ENCODE measurements around the gene CANT1. TPM values are rescaled to one million over a fixed set of nuclear protein-coding genes. Genes with fewer than 3 reads are reported as not detected.

CANT1 gene
- total RNA-seq, 2 donors from 2014 or later: 57.5 to 61.8 TPM

DNA sequence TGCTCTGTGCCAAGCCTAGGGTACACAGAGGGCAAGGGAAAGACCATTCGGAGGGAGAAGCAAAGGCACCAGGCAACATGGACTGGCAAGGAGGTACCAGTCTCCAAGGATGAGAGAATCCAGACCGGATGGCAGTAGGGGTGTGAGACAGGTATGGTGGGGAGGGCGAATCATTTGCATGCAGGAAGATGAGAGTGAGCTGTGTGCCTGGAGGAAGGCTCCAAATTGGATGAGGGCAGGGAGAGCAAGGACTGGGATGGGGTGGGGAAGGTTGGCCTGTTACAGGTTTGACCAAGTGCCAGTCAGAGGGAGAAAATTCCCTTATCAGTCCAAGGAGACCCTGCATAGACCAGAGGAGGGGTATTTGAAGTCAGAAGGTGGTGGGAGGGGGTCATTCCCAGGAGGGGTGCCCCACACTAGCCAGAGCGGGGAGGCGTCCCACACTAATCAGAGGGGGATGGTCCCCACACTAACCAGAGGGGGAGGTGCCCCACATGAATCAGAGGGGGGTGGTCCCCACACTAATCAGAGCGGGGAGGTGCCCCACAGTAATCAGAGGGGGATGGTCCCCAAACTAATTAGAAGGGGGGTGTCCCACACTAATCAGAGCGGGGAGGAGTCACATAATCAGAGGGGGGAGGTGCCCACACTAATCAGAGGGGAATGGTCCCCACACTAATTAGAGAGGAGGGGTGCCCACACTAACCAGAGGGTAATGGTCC, 737 bp downstream of the CANT1 start:
- Histone ChIP-seq H3K4me1 (ENCODE audit: control insufficient read depth, insufficient read depth, low read length) (peaks cover 3% of the 10 kb centered on the region), H3K9me3 (ENCODE audit: control insufficient read depth, low read length) (peaks cover 19% of the 10 kb centered on the region), H3K27ac (ENCODE audit: low read depth, low read length) (no peak overlapping the region), H3K27me3 (ENCODE audit: control insufficient read depth, insufficient read depth, low read length, poor library complexity, severe bottlenecking) (no peaks in the 10 kb centered on the region), H3K4me3 (ENCODE audit: low read length) (peak overlapping the region; percentile 84), H3K9ac (ENCODE audit: extremely low read depth, low read length, poor library complexity, severe bottlenecking) (peak overlapping the region; percentile 59), H3K36me3 (ENCODE audit: control insufficient read depth, insufficient read depth, low read length) (peaks cover 10% of the 10 kb centered on the region)
- Mint-ChIP-seq H3K36me3 (ENCODE audit: low read depth) (peaks cover 8% of the 10 kb centered on the region), H3K4me3 (peak overlapping the region; percentile 81), H3K27me3 (ENCODE audit: insufficient read depth) (peaks cover 41% of the 10 kb centered on the region), H3K9me3 (peaks cover 31% of the 10 kb centered on the region), H3K4me1 (peaks cover 13% of the 10 kb centered on the region), H3K27ac (peak overlapping the region; percentile 88)
- WGBS, 2 experiments (ENCODE audit: insufficient coverage in 1 of 2, insufficient read length in 1 of 2): 53 to 94% methylated on average over 3 to 7 of the region's 7 CpGs
- DNase-seq: peak; percentile 43
- TF ChIP-seq, protein P1, sequence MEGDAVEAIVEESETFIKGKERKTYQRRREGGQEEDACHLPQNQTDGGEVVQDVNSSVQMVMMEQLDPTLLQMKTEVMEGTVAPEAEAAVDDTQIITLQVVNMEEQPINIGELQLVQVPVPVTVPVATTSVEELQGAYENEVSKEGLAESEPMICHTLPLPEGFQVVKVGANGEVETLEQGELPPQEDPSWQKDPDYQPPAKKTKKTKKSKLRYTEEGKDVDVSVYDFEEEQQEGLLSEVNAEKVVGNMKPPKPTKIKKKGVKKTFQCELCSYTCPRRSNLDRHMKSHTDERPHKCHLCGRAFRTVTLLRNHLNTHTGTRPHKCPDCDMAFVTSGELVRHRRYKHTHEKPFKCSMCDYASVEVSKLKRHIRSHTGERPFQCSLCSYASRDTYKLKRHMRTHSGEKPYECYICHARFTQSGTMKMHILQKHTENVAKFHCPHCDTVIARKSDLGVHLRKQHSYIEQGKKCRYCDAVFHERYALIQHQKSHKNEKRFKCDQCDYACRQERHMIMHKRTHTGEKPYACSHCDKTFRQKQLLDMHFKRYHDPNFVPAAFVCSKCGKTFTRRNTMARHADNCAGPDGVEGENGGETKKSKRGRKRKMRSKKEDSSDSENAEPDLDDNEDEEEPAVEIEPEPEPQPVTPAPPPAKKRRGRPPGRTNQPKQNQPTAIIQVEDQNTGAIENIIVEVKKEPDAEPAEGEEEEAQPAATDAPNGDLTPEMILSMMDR (conservative IDR thresholded peaks at IDR 0.05): no peak

DNA sequence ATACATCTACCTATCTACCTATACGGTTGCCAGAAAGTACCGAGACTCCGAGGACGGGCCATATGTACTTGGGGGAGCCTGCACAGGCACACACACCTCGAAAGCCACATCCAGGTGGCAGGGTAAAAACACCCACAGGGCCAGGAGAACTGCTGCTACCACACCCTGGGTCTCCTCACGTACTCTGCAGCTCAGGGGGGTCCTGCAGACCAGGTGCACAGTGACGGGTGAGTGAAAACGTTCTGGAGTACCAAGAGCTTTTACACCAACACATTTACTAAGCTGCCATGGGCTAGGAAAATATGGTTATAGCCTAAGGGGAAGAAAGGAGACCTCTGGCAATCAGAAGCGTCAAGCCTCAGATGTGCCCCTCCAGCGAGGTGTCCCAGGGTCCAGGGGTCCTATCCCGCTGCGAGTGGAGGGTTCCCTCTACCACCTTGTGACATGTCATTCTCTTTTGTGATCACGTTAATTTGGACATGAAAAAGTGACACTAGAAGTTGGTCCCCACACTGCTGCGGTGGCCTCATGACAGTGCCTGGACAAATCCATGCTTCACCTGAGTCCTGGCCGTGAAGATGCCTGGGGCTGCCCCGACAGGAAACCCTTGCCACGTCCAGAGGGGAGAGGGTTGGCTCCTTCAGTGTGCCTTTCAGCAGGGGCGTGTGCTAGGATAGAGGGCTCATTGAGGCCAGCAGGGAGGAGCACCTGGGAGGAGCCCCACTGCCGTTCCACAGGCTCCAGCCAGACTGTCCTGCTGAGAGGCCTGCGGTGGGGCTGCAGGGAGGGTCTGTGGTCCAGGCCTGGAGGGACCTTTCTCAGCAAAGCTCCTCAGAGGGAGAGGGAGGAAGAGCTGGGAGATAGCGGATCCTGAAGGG, 1.8 kb downstream of the CANT1 start:
- H3K36me3 ChIP-seq (ENCODE audit: control insufficient read depth, insufficient read depth, low read length): peaks cover 10% of the 10 kb centered on the region
- Mint-ChIP-seq H3K4me3 (peak overlapping the region; percentile 81), H3K4me1 (peaks cover 13% of the 10 kb centered on the region), H3K36me3 (ENCODE audit: low read depth) (peaks cover 12% of the 10 kb centered on the region), H3K27ac (no peak overlapping the region), H3K9me3 (peaks cover 22% of the 10 kb centered on the region), H3K27me3 (ENCODE audit: insufficient read depth) (peaks cover 44% of the 10 kb centered on the region)
- WGBS, 2 experiments (ENCODE audit: insufficient coverage in 1 of 2, insufficient read length in 1 of 2): 91 to 92% methylated on average over 15 to 21 of the region's 21 CpGs
- TF ChIP-seq, protein P1 (conservative IDR thresholded peaks at IDR 0.05): no peak
- H3K9me3 ChIP-seq (ENCODE audit: control insufficient read depth, low read length): peaks cover 13% of the 10 kb centered on the region
- H3K27me3 ChIP-seq (ENCODE audit: control insufficient read depth, insufficient read depth, low read length, poor library complexity, severe bottlenecking): no peaks in the 10 kb centered on the region
- H3K4me1 ChIP-seq (ENCODE audit: control insufficient read depth, insufficient read depth, low read length): peaks cover 3% of the 10 kb centered on the region
- H3K4me3 ChIP-seq (ENCODE audit: low read length): peak overlapping the region; percentile 84
- H3K27ac ChIP-seq (ENCODE audit: low read depth, low read length): no peak overlapping the region
- DNase-seq: peak; percentile 54
- H3K9ac ChIP-seq (ENCODE audit: extremely low read depth, low read length, poor library complexity, severe bottlenecking): no peak overlapping the region

DNA sequence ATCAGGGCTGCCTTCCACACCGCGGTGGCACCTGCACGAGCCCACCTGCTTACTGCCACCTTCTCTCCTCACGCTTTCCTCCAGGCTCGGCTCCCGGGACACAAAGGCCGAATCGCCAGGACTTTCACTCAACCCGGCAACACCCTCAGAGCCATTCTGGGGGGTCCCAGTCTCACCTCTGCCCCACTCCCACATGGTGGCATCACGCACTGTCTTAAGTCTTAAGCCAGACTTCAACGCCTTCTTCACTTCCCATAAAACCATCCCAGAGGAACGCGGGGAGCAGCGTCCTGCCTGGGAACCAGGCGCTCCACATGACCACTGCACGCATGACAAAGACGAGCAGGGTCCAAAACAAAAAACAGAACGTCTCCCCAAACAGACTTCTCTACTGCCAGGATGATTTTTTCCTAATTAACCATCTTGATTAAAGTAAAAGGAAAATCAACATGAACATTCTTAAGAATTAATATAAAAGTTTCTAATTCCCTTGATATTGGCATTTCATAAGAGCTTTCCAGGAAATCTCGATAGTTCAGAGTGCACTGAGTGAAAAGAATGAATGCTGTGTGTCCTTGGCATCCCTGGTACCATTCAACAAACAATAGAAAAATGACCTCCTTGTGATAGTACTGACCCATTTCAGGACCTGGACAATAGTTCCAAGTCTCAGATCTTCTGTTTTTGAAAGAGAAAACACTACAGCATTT, 2.6 kb downstream of the CANT1 start:
- H3K27me3 Mint-ChIP-seq (ENCODE audit: insufficient read depth): peaks cover 47% of the 10 kb centered on the region
- H3K4me1 ChIP-seq (ENCODE audit: control insufficient read depth, insufficient read depth, low read length): peaks cover 3% of the 10 kb centered on the region
- peaks cover 10% of the 10 kb centered on the region for H3K36me3 ChIP-seq (ENCODE audit: control insufficient read depth, insufficient read depth, low read length)
- no peak overlapping the region for H3K9ac ChIP-seq (ENCODE audit: extremely low read depth, low read length, poor library complexity, severe bottlenecking)
- H3K4me3 ChIP-seq (ENCODE audit: low read length): no peak overlapping the region
- H3K27ac Mint-ChIP-seq: no peak overlapping the region
- peaks cover 17% of the 10 kb centered on the region for H3K36me3 Mint-ChIP-seq (ENCODE audit: low read depth)
- H3K9me3 Mint-ChIP-seq: peaks cover 14% of the 10 kb centered on the region
- peaks cover 13% of the 10 kb centered on the region for H3K4me1 Mint-ChIP-seq
- no peak overlapping the region for H3K27ac ChIP-seq (ENCODE audit: low read depth, low read length)
- peaks cover 7% of the 10 kb centered on the region for H3K9me3 ChIP-seq (ENCODE audit: control insufficient read depth, low read length)
- H3K27me3 ChIP-seq (ENCODE audit: control insufficient read depth, insufficient read depth, low read length, poor library complexity, severe bottlenecking): no peaks in the 10 kb centered on the region
- DNase-seq: peak; percentile 59
- TF ChIP-seq, protein P1 (conservative IDR thresholded peaks at IDR 0.05): no peak
- no peak overlapping the region for H3K4me3 Mint-ChIP-seq
- 80 to 82% methylated on average over 14 to 19 of the region's 19 CpGs for WGBS, 2 experiments (ENCODE audit: insufficient coverage in 1 of 2, insufficient read length in 1 of 2)

All from endodermal cell (in vitro differentiated cells).